ENCODE data around the gene LIPC. TPM values are rescaled to one million over a fixed set of nuclear protein-coding genes. Genes with fewer than 3 reads are reported as not detected.

The LIPC gene
- total and polyA plus RNA-seq, 10 of the 15 experiments (the other 5 are each of a cell fraction or from before 2014, with no cell fraction given) = 0.06 to 0.31 (median 0.16) TPM; not detected in 1

DNA sequence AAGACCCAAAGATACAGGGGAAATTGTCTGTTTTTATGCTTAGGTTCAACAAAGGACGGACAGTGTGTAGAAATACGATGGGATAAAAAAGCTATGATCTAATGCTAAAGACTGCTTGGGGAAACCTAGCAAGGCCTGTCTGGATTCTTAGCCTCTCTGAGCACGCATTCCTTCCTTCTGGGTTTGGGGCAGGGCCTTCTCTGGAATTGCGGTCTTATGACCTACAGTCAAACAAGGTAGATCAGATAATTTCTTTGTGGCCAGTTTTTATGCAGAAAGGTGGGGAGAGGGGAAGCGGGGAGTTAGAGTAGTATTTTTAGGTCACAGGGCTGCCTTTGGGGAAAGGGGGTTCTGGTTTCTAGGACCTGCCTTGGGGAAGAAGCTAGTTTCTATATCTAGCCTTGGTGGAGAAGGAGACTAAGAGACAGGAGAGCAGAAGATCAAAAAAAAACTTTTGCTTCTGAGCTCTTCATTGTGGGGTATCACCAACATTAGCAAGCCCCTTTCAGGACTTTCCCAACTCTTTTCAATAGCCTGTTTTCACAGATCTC, 39.1 kb upstream of the LIPC start:
- Histone ChIP-seq H3K27me3 (replicated peaks in 1 of 2; ENCODE audit: control insufficient read depth in 2 of 2, insufficient read depth in 2 of 2, low read length in 1 of 2) (no peaks in the 10 kb centered on the region), H3K79me2 (ENCODE audit: control insufficient read depth, insufficient read depth, low read length) (no peaks in the 10 kb centered on the region), H3K4me2 (ENCODE audit: control insufficient read depth, insufficient read depth) (no peak overlapping the region), H3K4me3 (no peak overlapping the region), H3K9ac (ENCODE audit: control insufficient read depth, insufficient read depth, low read length) (no peak overlapping the region), H3K27ac (ENCODE audit: control insufficient read depth, insufficient read depth) (no peak overlapping the region), H3K9me3 (replicated peaks; ENCODE audit: control insufficient read depth, insufficient read depth, low read length) (no peaks in the 10 kb centered on the region), H2AFZ (ENCODE audit: control insufficient read depth, low read depth, low read length) (no peak overlapping the region), H4K20me1 (ENCODE audit: control insufficient read depth, insufficient read depth) (no peaks in the 10 kb centered on the region), H3K4me1 (ENCODE audit: control insufficient read depth, insufficient read depth, low read length) (no peaks in the 10 kb centered on the region), H3K36me3 (ENCODE audit: control insufficient read depth in 2 of 2, insufficient read depth in 2 of 2, low read length in 1 of 2) (no peaks in the 10 kb centered on the region)
- TF ChIP-seq, protein P1, sequence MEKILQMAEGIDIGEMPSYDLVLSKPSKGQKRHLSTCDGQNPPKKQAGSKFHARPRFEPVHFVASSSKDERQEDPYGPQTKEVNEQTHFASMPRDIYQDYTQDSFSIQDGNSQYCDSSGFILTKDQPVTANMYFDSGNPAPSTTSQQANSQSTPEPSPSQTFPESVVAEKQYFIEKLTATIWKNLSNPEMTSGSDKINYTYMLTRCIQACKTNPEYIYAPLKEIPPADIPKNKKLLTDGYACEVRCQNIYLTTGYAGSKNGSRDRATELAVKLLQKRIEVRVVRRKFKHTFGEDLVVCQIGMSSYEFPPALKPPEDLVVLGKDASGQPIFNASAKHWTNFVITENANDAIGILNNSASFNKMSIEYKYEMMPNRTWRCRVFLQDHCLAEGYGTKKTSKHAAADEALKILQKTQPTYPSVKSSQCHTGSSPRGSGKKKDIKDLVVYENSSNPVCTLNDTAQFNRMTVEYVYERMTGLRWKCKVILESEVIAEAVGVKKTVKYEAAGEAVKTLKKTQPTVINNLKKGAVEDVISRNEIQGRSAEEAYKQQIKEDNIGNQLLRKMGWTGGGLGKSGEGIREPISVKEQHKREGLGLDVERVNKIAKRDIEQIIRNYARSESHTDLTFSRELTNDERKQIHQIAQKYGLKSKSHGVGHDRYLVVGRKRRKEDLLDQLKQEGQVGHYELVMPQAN (conservative IDR thresholded peaks at IDR 0.05) = no peak
- TF ChIP-seq BHLHE40 (IDR thresholded peaks at IDR 0.05; ENCODE audit: borderline replicate concordance in 1 of 2, low read depth in 2 of 2, low read length in 1 of 2) (no peak), PAX8 (IDR thresholded peaks at IDR 0.05) (no peak), FOXM1 (IDR thresholded peaks at IDR 0.05; ENCODE audit: low read depth, low read length) (no peak), STAT1 (conservative IDR thresholded peaks at IDR 0.05) (no peak), TCF3 (IDR thresholded peaks at IDR 0.05; ENCODE audit: borderline replicate concordance, insufficient read depth, low read depth, low read length) (no peak), ZNF622 (IDR thresholded peaks at IDR 0.05) (no peak), POLR2A (IDR thresholded peaks at IDR 0.05; ENCODE audit: low read depth, low read length) (no peak), PML (IDR thresholded peaks at IDR 0.05; ENCODE audit: low read length) (no peak), IRF4 (IDR thresholded peaks at IDR 0.05; ENCODE audit: low read depth, low read length) (no peak), SMC3 (IDR thresholded peaks at IDR 0.05; ENCODE audit: borderline replicate concordance, low read length) (no peak), STAT3 (IDR thresholded peaks at IDR 0.05; ENCODE audit: low read depth, low read length) (no peak), HDAC6 (IDR thresholded peaks at IDR 0.05; ENCODE audit: unreplicated experiment) (no peak), NFYB (IDR thresholded peaks at IDR 0.05; ENCODE audit: insufficient read depth, low read depth, low read length) (no peak), JUNB (IDR thresholded peaks at IDR 0.05) (no peak)
- TF ChIP-seq, protein P2, sequence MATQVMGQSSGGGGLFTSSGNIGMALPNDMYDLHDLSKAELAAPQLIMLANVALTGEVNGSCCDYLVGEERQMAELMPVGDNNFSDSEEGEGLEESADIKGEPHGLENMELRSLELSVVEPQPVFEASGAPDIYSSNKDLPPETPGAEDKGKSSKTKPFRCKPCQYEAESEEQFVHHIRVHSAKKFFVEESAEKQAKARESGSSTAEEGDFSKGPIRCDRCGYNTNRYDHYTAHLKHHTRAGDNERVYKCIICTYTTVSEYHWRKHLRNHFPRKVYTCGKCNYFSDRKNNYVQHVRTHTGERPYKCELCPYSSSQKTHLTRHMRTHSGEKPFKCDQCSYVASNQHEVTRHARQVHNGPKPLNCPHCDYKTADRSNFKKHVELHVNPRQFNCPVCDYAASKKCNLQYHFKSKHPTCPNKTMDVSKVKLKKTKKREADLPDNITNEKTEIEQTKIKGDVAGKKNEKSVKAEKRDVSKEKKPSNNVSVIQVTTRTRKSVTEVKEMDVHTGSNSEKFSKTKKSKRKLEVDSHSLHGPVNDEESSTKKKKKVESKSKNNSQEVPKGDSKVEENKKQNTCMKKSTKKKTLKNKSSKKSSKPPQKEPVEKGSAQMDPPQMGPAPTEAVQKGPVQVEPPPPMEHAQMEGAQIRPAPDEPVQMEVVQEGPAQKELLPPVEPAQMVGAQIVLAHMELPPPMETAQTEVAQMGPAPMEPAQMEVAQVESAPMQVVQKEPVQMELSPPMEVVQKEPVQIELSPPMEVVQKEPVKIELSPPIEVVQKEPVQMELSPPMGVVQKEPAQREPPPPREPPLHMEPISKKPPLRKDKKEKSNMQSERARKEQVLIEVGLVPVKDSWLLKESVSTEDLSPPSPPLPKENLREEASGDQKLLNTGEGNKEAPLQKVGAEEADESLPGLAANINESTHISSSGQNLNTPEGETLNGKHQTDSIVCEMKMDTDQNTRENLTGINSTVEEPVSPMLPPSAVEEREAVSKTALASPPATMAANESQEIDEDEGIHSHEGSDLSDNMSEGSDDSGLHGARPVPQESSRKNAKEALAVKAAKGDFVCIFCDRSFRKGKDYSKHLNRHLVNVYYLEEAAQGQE (IDR thresholded peaks at IDR 0.05; ENCODE audit: low read depth, low read length) = no peak
- TF ChIP-seq, protein P3, sequence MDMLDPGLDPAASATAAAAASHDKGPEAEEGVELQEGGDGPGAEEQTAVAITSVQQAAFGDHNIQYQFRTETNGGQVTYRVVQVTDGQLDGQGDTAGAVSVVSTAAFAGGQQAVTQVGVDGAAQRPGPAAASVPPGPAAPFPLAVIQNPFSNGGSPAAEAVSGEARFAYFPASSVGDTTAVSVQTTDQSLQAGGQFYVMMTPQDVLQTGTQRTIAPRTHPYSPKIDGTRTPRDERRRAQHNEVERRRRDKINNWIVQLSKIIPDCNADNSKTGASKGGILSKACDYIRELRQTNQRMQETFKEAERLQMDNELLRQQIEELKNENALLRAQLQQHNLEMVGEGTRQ (IDR thresholded peaks at IDR 0.05; ENCODE audit: borderline replicate concordance, low read depth, low read length) = no peak
- no TSS peak for BruUV-seq (replicated peaks)
- no peak for ATAC-seq
- WGBS (ENCODE audit: insufficient coverage, insufficient replicate concordance, low lambda C conversion rate, missing lambda C conversion rate) = 96% methylated on average over 5 of the region's 5 CpGs
- DNase-seq (ENCODE audit: low read depth, low spot score) = no peak
- FAIRE-seq = no peak
- in situ Hi-C loops (cut with MboI) (no loop called here), intact Hi-C loops (cut with micrococcal nuclease; ENCODE audit: unreplicated experiment) (no loop called here)
- ChIA-PET POLR2A (interaction anchor here (1.3 kb wide), 1 partner anchor 9 kb away, joined by 3 read pairs; no protein-coding TSS in a partner anchor), RAD21 (ENCODE audit: unreplicated experiment) (no interaction called here), SMC1A (ENCODE audit: uncharacterized antibody, unreplicated experiment) (interaction anchor here (0.8 to 1.3 kb wide), 2 partner anchors 16 to 28 kb away, joined by 3 to 4 read pairs; no protein-coding TSS in a partner anchor), CTCF (no interaction called here)

Measured in GM12878 (cell line).